ENCODE measurements around the gene WWOX. TPM values are rescaled to one million over a fixed set of nuclear protein-coding genes. Genes with fewer than 3 reads are reported as not detected.

WWOX gene
- total RNA-seq, 2 donors from 2014 or later, result 30.0 to 35.4 TPM

GRCh38 chr16:79155471-79155870 is 1056.0 kb downstream of the WWOX start:
- peaks cover 73% of the 10 kb centered on the region for H3K27me3 Mint-ChIP-seq (ENCODE audit: insufficient read depth)
- no peaks in the 10 kb centered on the region for H3K36me3 ChIP-seq (ENCODE audit: control insufficient read depth, insufficient read depth, low read length)
- no peak for TF ChIP-seq CTCF (conservative IDR thresholded peaks at IDR 0.05)
- no peak overlapping the region for H3K27ac ChIP-seq (ENCODE audit: low read depth, low read length)
- peaks cover 23% of the 10 kb centered on the region for H3K27me3 ChIP-seq (ENCODE audit: control insufficient read depth, insufficient read depth, low read length, poor library complexity, severe bottlenecking)
- DNase-seq, result no peak
- H3K9me3 Mint-ChIP-seq, result no peaks in the 10 kb centered on the region
- H3K36me3 Mint-ChIP-seq (ENCODE audit: low read depth), result no peaks in the 10 kb centered on the region
- H3K4me1 Mint-ChIP-seq, result peaks cover 18% of the 10 kb centered on the region
- 87% methylated on average over 3 of the region's 3 CpGs; no CpG with 5 or more reads in 1 of the 2 experiments for WGBS, 2 experiments (ENCODE audit: insufficient coverage in 1 of 2, insufficient read length in 1 of 2)
- no peaks in the 10 kb centered on the region for H3K9me3 ChIP-seq (ENCODE audit: control insufficient read depth, low read length)
- no peak overlapping the region for H3K4me3 ChIP-seq (ENCODE audit: low read length)
- H3K4me3 Mint-ChIP-seq, result no peak overlapping the region
- H3K9ac ChIP-seq (ENCODE audit: extremely low read depth, low read length, poor library complexity, severe bottlenecking), result no peak overlapping the region
- H3K27ac Mint-ChIP-seq, result no peak overlapping the region
- H3K4me1 ChIP-seq (ENCODE audit: control insufficient read depth, insufficient read depth, low read length), result no peaks in the 10 kb centered on the region

- Mint-ChIP-seq H3K4me1 (peaks cover 18% of the 10 kb centered on the region), H3K9me3 (no peaks in the 10 kb centered on the region), H3K36me3 (ENCODE audit: low read depth) (no peaks in the 10 kb centered on the region), H3K27ac (no peak overlapping the region), H3K27me3 (ENCODE audit: insufficient read depth) (peaks cover 73% of the 10 kb centered on the region), H3K4me3 (no peak overlapping the region)
- Histone ChIP-seq H3K36me3 (ENCODE audit: control insufficient read depth, insufficient read depth, low read length) (no peaks in the 10 kb centered on the region), H3K27me3 (ENCODE audit: control insufficient read depth, insufficient read depth, low read length, poor library complexity, severe bottlenecking) (peaks cover 23% of the 10 kb centered on the region), H3K27ac (ENCODE audit: low read depth, low read length) (no peak overlapping the region), H3K9ac (ENCODE audit: extremely low read depth, low read length, poor library complexity, severe bottlenecking) (no peak overlapping the region), H3K9me3 (ENCODE audit: control insufficient read depth, low read length) (no peaks in the 10 kb centered on the region), H3K4me3 (ENCODE audit: low read length) (no peak overlapping the region), H3K4me1 (ENCODE audit: control insufficient read depth, insufficient read depth, low read length) (no peaks in the 10 kb centered on the region)
- DNase-seq, result no peak
- WGBS, 2 experiments (ENCODE audit: insufficient coverage in 1 of 2, insufficient read length in 1 of 2), result 92% methylated on average over 2 to 3 of the region's 4 CpGs
- no peak for TF ChIP-seq CTCF (conservative IDR thresholded peaks at IDR 0.05)
Observed at GRCh38 chr16:79155904-79156303, 1056.5 kb downstream of the WWOX start.

DNA sequence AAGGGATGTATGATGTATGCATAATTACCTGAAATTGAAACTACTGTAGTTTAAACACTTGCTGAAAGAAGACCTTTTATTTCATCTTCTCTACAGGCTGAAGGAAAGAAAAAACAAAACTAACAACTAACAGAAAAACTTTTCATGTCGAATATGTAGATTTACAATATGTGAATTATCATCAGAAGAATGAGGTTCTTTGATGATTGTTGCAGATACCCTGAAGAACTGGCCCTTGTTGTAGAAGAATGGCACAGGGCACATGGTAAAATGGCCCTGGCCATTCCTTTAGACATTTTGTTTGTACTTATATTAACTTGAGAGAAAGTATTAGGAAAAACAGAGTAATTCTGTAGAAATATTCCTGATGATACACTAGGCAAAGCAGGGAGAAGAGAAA is 1057.3 kb downstream of the WWOX start:
- no peak for DNase-seq
- no peaks in the 10 kb centered on the region for H3K36me3 ChIP-seq (ENCODE audit: control insufficient read depth, insufficient read depth, low read length)
- Mint-ChIP-seq H3K4me3 (no peak overlapping the region), H3K36me3 (ENCODE audit: low read depth) (no peaks in the 10 kb centered on the region), H3K4me1 (peaks cover 22% of the 10 kb centered on the region), H3K27ac (no peak overlapping the region), H3K27me3 (ENCODE audit: insufficient read depth) (peaks cover 75% of the 10 kb centered on the region), H3K9me3 (no peaks in the 10 kb centered on the region)
- 92% methylated on average over 1 of the region's 1 CpG; no CpG with 5 or more reads in 1 of the 2 experiments for WGBS, 2 experiments (ENCODE audit: insufficient coverage in 1 of 2, insufficient read length in 1 of 2)
- TF ChIP-seq CTCF (conservative IDR thresholded peaks at IDR 0.05), result no peak
- H3K4me3 ChIP-seq (ENCODE audit: low read length), result no peak overlapping the region
- no peaks in the 10 kb centered on the region for H3K4me1 ChIP-seq (ENCODE audit: control insufficient read depth, insufficient read depth, low read length)
- H3K9ac ChIP-seq (ENCODE audit: extremely low read depth, low read length, poor library complexity, severe bottlenecking), result no peak overlapping the region
- no peak overlapping the region for H3K27ac ChIP-seq (ENCODE audit: low read depth, low read length)
- H3K27me3 ChIP-seq (ENCODE audit: control insufficient read depth, insufficient read depth, low read length, poor library complexity, severe bottlenecking), result peaks cover 23% of the 10 kb centered on the region
- no peaks in the 10 kb centered on the region for H3K9me3 ChIP-seq (ENCODE audit: control insufficient read depth, low read length)

Measured in endodermal cell (in vitro differentiated cells).